B cell (primary cell): ENCODE results near the gene ZNF57. TPM values are rescaled to one million over a fixed set of nuclear protein-coding genes. Genes with fewer than 3 reads are reported as not detected.

Source experiments
- ATAC-seq: fragments of 200-7000 bp; cut with Tn5 transposase; one replicate; pipeline ENCODE4 v1.10.0; 2021; ENCODE audit warnings: low read depth, mild to moderate bottlenecking, moderate number of reproducible peaks, moderate library complexity
- CTCF ChIA-PET: fragments of 350-600 bp; sonication (Branson Sonifier 250); formaldehyde crosslinking; loops from one replicate; lab custom pipeline; 2021; ENCODE audit warnings: antibody characterized with exemption, inconsistent platforms; lab: Charles Lee
- POLR2A ChIA-PET: fragments of 350-600 bp; sonication (Branson Sonifier 250); formaldehyde crosslinking; loops from one replicate; lab custom pipeline; 2021; ENCODE audit warnings: antibody characterized with exemption; lab: Charles Lee
- DNase-seq: peaks from one replicate; pipeline ENCODE4 v3.0.0; 2013
- H2AFZ ChIP-seq: 2 replicates; pipeline ENCODE4 v1.6.1; 2012; ENCODE audit warnings: mild to moderate bottlenecking, low read depth, low read length; ENCODE audit not compliant: insufficient read depth, poor library complexity, severe bottlenecking
- H3K27ac ChIP-seq, 2 donors: 1 replicate in 1 of 2; 2 replicates in 1 of 2; pipeline ENCODE4 v1.5.1; 2012 to 2013; ENCODE audit warnings: low read length in 2 of 2, mild to moderate bottlenecking in 2 of 2, moderate library complexity in 1 of 2
- H3K27me3 ChIP-seq, 4 experiments: fragments of 200-600 bp in 1 of 4; sonication (generic) in 1 of 4; replicated peaks in 1 of 4; 1 replicate in 2 of 4; 2 replicates in 2 of 4; pipeline versions ENCODE4 v1.6.1 to v1.7.0; 2013 to 2016; ENCODE audit warnings: low read length in 3 of 4, mild to moderate bottlenecking in 2 of 4, mixed read lengths in 1 of 4, moderate library complexity in 1 of 4; ENCODE audit not compliant: insufficient read depth in 4 of 4, control insufficient read depth in 3 of 4; ENCODE audit errors: control extremely low read depth in 1 of 4
- H3K36me3 ChIP-seq, 2 experiments: replicated peaks in 1 of 2; 1 replicate in 1 of 2; 2 replicates in 1 of 2; pipeline versions ENCODE4 v1.6.1 to v1.7.1; 2013; ENCODE audit warnings: low read length in 1 of 2; ENCODE audit not compliant: insufficient read depth in 2 of 2, control insufficient read depth in 1 of 2; ENCODE audit errors: control extremely low read depth in 1 of 2, extremely low read depth in 1 of 2
- H3K4me1 ChIP-seq, 2 donors: fragments of 200-600 bp in 1 of 2; sonication (generic) in 1 of 2; 1 replicate in 1 of 2; 2 replicates in 1 of 2; pipeline versions ENCODE4 v1.5.1 to v1.6.1; 2013 to 2017; ENCODE audit warnings: low read length in 2 of 2; ENCODE audit not compliant: control insufficient read depth in 2 of 2, insufficient read depth in 2 of 2
- H3K4me2 ChIP-seq: replicated peaks from 2 replicates; pipeline ENCODE3; 2012; ENCODE audit warnings: mild to moderate bottlenecking, low read depth, low read length; ENCODE audit not compliant: poor library complexity, severe bottlenecking
- H3K4me3 ChIP-seq, 5 experiments: fragments of 200-600 bp in 1 of 5; sonication (generic) in 1 of 5; 1 replicate in 3 of 5; 2 replicates in 2 of 5; pipeline versions ENCODE4 v1.5.1 to v1.7.0; 2011 to 2016; ENCODE audit warnings: low read length in 4 of 5, mild to moderate bottlenecking in 4 of 5, low read depth in 2 of 5, control low read depth in 1 of 5, moderate library complexity in 1 of 5; ENCODE audit not compliant: insufficient read depth in 1 of 5; ENCODE audit errors: control extremely low read depth in 1 of 5, extremely low read depth in 1 of 5
- H3K79me2 ChIP-seq: fragments of 200-600 bp; sonication (generic); one replicate; pipeline ENCODE4 v1.6.0; 2016; ENCODE audit warnings: low read length; ENCODE audit not compliant: control insufficient read depth, insufficient read depth
- H3K9ac ChIP-seq: fragments of 200-600 bp; sonication (generic); 2 replicates; pipeline ENCODE4 v1.6.1; 2017; ENCODE audit warnings: mild to moderate bottlenecking, low read length, moderate library complexity
- H3K9me3 ChIP-seq, 3 donors: one replicate each; pipeline versions ENCODE4 v1.6.1 to v1.7.1; 2013; ENCODE audit warnings: low read length in 2 of 3; ENCODE audit not compliant: control insufficient read depth in 2 of 3, insufficient read depth in 1 of 3; ENCODE audit errors: control extremely low read depth in 1 of 3
- H4K20me1 ChIP-seq: 2 replicates; pipeline ENCODE4 v1.6.0; 2012; ENCODE audit warnings: mild to moderate bottlenecking, low read length; ENCODE audit not compliant: insufficient read depth, control insufficient read depth, poor library complexity, severe bottlenecking
- H3K27ac Mint-ChIP-seq: one replicate; pipeline ENCODE4 v1.8.0; 2021; ENCODE audit warnings: mixed read lengths
- H3K27me3 Mint-ChIP-seq: one replicate; pipeline ENCODE4 v1.8.0; 2021; ENCODE audit warnings: mixed read lengths
- H3K4me1 Mint-ChIP-seq: one replicate; pipeline ENCODE4 v1.8.0; 2021; ENCODE audit warnings: mixed read lengths
- H3K4me3 Mint-ChIP-seq: one replicate; pipeline ENCODE4 v1.8.0; 2021; ENCODE audit warnings: mixed read lengths
- H3K9me3 Mint-ChIP-seq: one replicate; pipeline ENCODE4 v1.8.0; 2022; ENCODE audit warnings: mixed read lengths; ENCODE audit not compliant: insufficient read depth
- CTCF ChIP-seq: fragments of 200-600 bp; IDR thresholded peaks from one replicate; pipeline ENCODE4 v1.8.0; 2022; ENCODE audit warnings: antibody characterized with exemption, mild to moderate bottlenecking
- EZH2 ChIP-seq: IDR thresholded peaks from 2 replicates; pipeline ENCODE4 v1.6.1; 2012; ENCODE audit warnings: borderline replicate concordance, low read depth, mild to moderate bottlenecking, moderate library complexity, low read length; ENCODE audit not compliant: insufficient read depth, poor library complexity, severe bottlenecking
- WGBS: methylation state at CpG from one replicate; pipeline ENCODE4 v1.1.5; 2013; ENCODE audit warnings: missing lambda C conversion rate; ENCODE audit not compliant: insufficient coverage; 5-methylcytosine and 5-hydroxymethylcytosine counted together
- intact Hi-C: fragments of 100-400 bp; cut with micrococcal nuclease; formaldehyde crosslinking; loops from one replicate; pipeline ENCODE4 v1.10.0; 2022
- polyA plus RNA-seq: library from polyadenylated mRNA; depleted of rRNA; stranded (reverse); fragments of >200 nt; gene quantifications from 2 replicates; pipeline ENCODE4 v1.2.3, GENCODE V29; 2012
- total RNA-seq, 2 donors: library from RNA; stranded (reverse); fragments of 120-200 nt in 1 of 2; gene quantifications; 1 replicate in 1 of 2; 2 replicates in 1 of 2; pipeline versions ENCODE4 v1.2.3 to v1.2.4, GENCODE V29; 2013 to 2022

ZNF57 gene
- total and polyA plus RNA-seq, 2 donors (not counting 1 experiment from before 2014, with no cell fraction given), result 1.4 to 3.4 TPM

GRCh38 chr19:2883686-2884439 lies 16.9 kb upstream of the ZNF57 start:
- H3K79me2 ChIP-seq, result no peaks in the 10 kb centered on the region
- H3K27me3 ChIP-seq, result no peaks in the 10 kb centered on the region
- no peak overlapping the region for H3K27ac Mint-ChIP-seq
- H3K4me1 ChIP-seq, result peaks cover 3 to 16% of the 10 kb centered on the region in 2 donors
- 100% methylated on average over 5 of the region's 14 CpGs for WGBS
- no peak overlapping the region for H3K4me3 Mint-ChIP-seq
- H4K20me1 ChIP-seq, result no peaks in the 10 kb centered on the region
- peaks cover 2 to 19% (median 3%) of the 10 kb centered on the region in 3 donors for H3K9me3 ChIP-seq
- POLR2A ChIA-PET, result no interaction called here
- H3K36me3 ChIP-seq, result no peaks in the 10 kb centered on the region
- TF ChIP-seq EZH2 (no peak), CTCF (no peak)
- no peak overlapping the region for H3K9ac ChIP-seq
- H2AFZ ChIP-seq, result no peak overlapping the region
- no peak overlapping the region for H3K27ac ChIP-seq
- H3K27me3 Mint-ChIP-seq, result no peaks in the 10 kb centered on the region
- CTCF ChIA-PET, result interaction anchor here (0.9 kb wide), 1 partner anchor 235 kb away, joined by 3 read pairs; no protein-coding TSS in a partner anchor
- DNase-seq (no peak), ATAC-seq (no peak)
- H3K4me1 Mint-ChIP-seq, result peaks cover 16% of the 10 kb centered on the region
- H3K4me3 ChIP-seq, result no peak overlapping the region
- no peak overlapping the region for H3K4me2 ChIP-seq
- no peaks in the 10 kb centered on the region for H3K9me3 Mint-ChIP-seq
- intact Hi-C loops, result no loop called here

- Histone ChIP-seq H3K27ac (no peak overlapping the region), H3K27me3 (no peaks in the 10 kb centered on the region), H3K4me3 (no peak overlapping the region), H3K36me3 (no peaks in the 10 kb centered on the region), H4K20me1 (no peaks in the 10 kb centered on the region), H3K4me1 (peaks cover 3 to 16% of the 10 kb centered on the region in 2 donors), H3K4me2 (no peak overlapping the region), H3K9me3 (peaks cover 0 to 10% (median 0%) of the 10 kb centered on the region in 3 donors), H2AFZ (no peak overlapping the region), H3K79me2 (no peaks in the 10 kb centered on the region), H3K9ac (no peak overlapping the region)
- DNase-seq (no peak), ATAC-seq (no peak)
- 90% methylated on average over 17 of the region's 17 CpGs for WGBS
- intact Hi-C loops, result loop anchor here (2.0 to 5.0 kb wide), 2 partner anchors 43 to 65 kb away; partner anchors contain the start of gene ZNF555
- CTCF ChIA-PET, result interaction anchor here (0.6 to 0.7 kb wide), 2 partner anchors 9 to 237 kb away, joined by 3 to 4 read pairs; no protein-coding TSS in a partner anchor
- TF ChIP-seq EZH2, result no peak
- H3K27me3 Mint-ChIP-seq, result no peaks in the 10 kb centered on the region
- POLR2A ChIA-PET, result no interaction called here
- H3K27ac Mint-ChIP-seq, result no peak overlapping the region
- H3K4me3 Mint-ChIP-seq, result no peak overlapping the region
- H3K9me3 Mint-ChIP-seq, result no peaks in the 10 kb centered on the region
- peaks cover 18% of the 10 kb centered on the region for H3K4me1 Mint-ChIP-seq
Observed at GRCh38 chr19:2885736-2886135, 15.0 kb upstream of the ZNF57 start.
